Immature natural killer cell (primary cell): ENCODE measurements around the gene DCLK2. TPM values are rescaled to one million over a fixed set of nuclear protein-coding genes. Genes with fewer than 3 reads are reported as not detected.

Experiments used
- DNase-seq, 3 donors: peaks; one replicate each; pipeline ENCODE4 v3.0.0; 2022; ENCODE audit warnings: mixed read lengths in 1 of 3
- H3K27ac Mint-ChIP-seq, 6 donors: one replicate each; pipeline ENCODE4 v1.8.0; 2020; ENCODE audit warnings: mixed read lengths in 6 of 6, mild to moderate bottlenecking in 5 of 6, inconsistent platforms in 4 of 6, moderate library complexity in 3 of 6
- H3K27me3 Mint-ChIP-seq, 3 donors: one replicate each; pipeline ENCODE4 v1.8.0; 2020 to 2021; ENCODE audit warnings: low read depth in 3 of 3, mild to moderate bottlenecking in 3 of 3, mixed read lengths in 3 of 3, moderate library complexity in 3 of 3, inconsistent platforms in 1 of 3
- H3K36me3 Mint-ChIP-seq, 3 donors: one replicate each; pipeline ENCODE4 v1.8.0; 2020; ENCODE audit warnings: mixed read lengths in 3 of 3, inconsistent platforms in 2 of 3, mild to moderate bottlenecking in 2 of 3
- H3K4me1 Mint-ChIP-seq, 2 donors: one replicate each; pipeline ENCODE4 v1.8.0; 2020; ENCODE audit warnings: inconsistent platforms in 2 of 2, mild to moderate bottlenecking in 2 of 2, mixed read lengths in 2 of 2, moderate library complexity in 1 of 2
- H3K4me3 Mint-ChIP-seq, 5 donors: one replicate each; pipeline ENCODE4 v1.8.0; 2020; ENCODE audit warnings: mild to moderate bottlenecking in 5 of 5, mixed read lengths in 5 of 5, inconsistent platforms in 3 of 5, moderate library complexity in 3 of 5
- H3K9me3 Mint-ChIP-seq, 6 donors: one replicate each; pipeline ENCODE4 v1.8.0; 2020; ENCODE audit warnings: mild to moderate bottlenecking in 6 of 6, mixed read lengths in 6 of 6, inconsistent platforms in 4 of 6, moderate library complexity in 3 of 6
- polyA plus RNA-seq, 3 donors: library from polyadenylated mRNA; unstranded; fragments of 300-500 nt; fragmentation: Illumina TruSeq; gene quantifications; one replicate each; pipeline ENCODE4 v1.2.3, GENCODE V29; 2021

DCLK2 gene
- polyA plus RNA-seq, 3 donors from 2014 or later, result not detected

GRCh38 chr4:150242820-150243458 lies 164.7 kb downstream of the DCLK2 start:
- peaks cover 2 to 3% (median 2%) of the 10 kb centered on the region in 3 donors for H3K27me3 Mint-ChIP-seq
- no peaks in the 10 kb centered on the region for H3K9me3 Mint-ChIP-seq
- H3K36me3 Mint-ChIP-seq, result no peaks in the 10 kb centered on the region
- no peak overlapping the region for H3K4me3 Mint-ChIP-seq
- H3K27ac Mint-ChIP-seq, result no peak overlapping the region
- no peak for DNase-seq
- H3K4me1 Mint-ChIP-seq, result peaks cover 0 to 2% of the 10 kb centered on the region in 2 donors

- H3K4me3 Mint-ChIP-seq, result no peak overlapping the region
- H3K27ac Mint-ChIP-seq, result no peak overlapping the region
- H3K9me3 Mint-ChIP-seq, result no peaks in the 10 kb centered on the region
- H3K27me3 Mint-ChIP-seq, result peaks cover 2 to 3% (median 2%) of the 10 kb centered on the region in 3 donors
- no peaks in the 10 kb centered on the region for H3K36me3 Mint-ChIP-seq
- no peak for DNase-seq
- peaks cover 0 to 2% of the 10 kb centered on the region in 2 donors for H3K4me1 Mint-ChIP-seq
Measured at GRCh38 chr4:150243932-150244331, 165.7 kb downstream of the DCLK2 start.

GRCh38 chr4:150244600-150244999 lies 166.4 kb downstream of the DCLK2 start:
- H3K9me3 Mint-ChIP-seq, result no peaks in the 10 kb centered on the region
- H3K36me3 Mint-ChIP-seq, result no peaks in the 10 kb centered on the region
- no peak overlapping the region for H3K27ac Mint-ChIP-seq
- peaks cover 0 to 2% of the 10 kb centered on the region in 2 donors for H3K4me1 Mint-ChIP-seq
- no peak for DNase-seq
- no peak overlapping the region for H3K4me3 Mint-ChIP-seq
- peaks cover 2 to 3% (median 2%) of the 10 kb centered on the region in 3 donors for H3K27me3 Mint-ChIP-seq

- Mint-ChIP-seq H3K4me3 (no peak overlapping the region), H3K27me3 (peaks cover 0 to 3% (median 2%) of the 10 kb centered on the region in 3 donors), H3K9me3 (no peaks in the 10 kb centered on the region), H3K27ac (no peak overlapping the region), H3K4me1 (peaks cover 0 to 4% of the 10 kb centered on the region in 2 donors), H3K36me3 (no peaks in the 10 kb centered on the region)
- no peak for DNase-seq
Measured at GRCh38 chr4:150247184-150247583, 168.9 kb downstream of the DCLK2 start.

- Mint-ChIP-seq H3K36me3 (no peaks in the 10 kb centered on the region), H3K27ac (no peak overlapping the region), H3K4me1 (peaks cover 0 to 4% of the 10 kb centered on the region in 2 donors), H3K27me3 (peaks cover 0 to 3% (median 2%) of the 10 kb centered on the region in 3 donors), H3K4me3 (no peak overlapping the region), H3K9me3 (no peaks in the 10 kb centered on the region)
- DNase-seq, result no peak
Measured at GRCh38 chr4:150248181-150248580, 169.9 kb downstream of the DCLK2 start.

GRCh38 chr4:150250293-150250997 lies 172.2 kb downstream of the DCLK2 start:
- Mint-ChIP-seq H3K27ac (peak overlapping the region in 1 of 6 donors; percentile 51), H3K4me1 (peaks cover 0 to 2% of the 10 kb centered on the region in 2 donors), H3K36me3 (no peaks in the 10 kb centered on the region)

GRCh38 chr4:150250998-150251651 lies 172.9 kb downstream of the DCLK2 start:
- H3K27me3 Mint-ChIP-seq, result peaks cover 0 to 5% (median 0%) of the 10 kb centered on the region in 3 donors
- no peak overlapping the region for H3K27ac Mint-ChIP-seq
- H3K9me3 Mint-ChIP-seq, result no peaks in the 10 kb centered on the region
- H3K4me1 Mint-ChIP-seq, result peaks cover 0 to 2% of the 10 kb centered on the region in 2 donors
- H3K4me3 Mint-ChIP-seq, result no peak overlapping the region
- no peak for DNase-seq
- H3K36me3 Mint-ChIP-seq, result no peaks in the 10 kb centered on the region

More at GRCh38 chr4:150250293-150250997, 172.2 kb downstream of the DCLK2 start:
- peak in 1 of 3 donors; percentile 5 for DNase-seq
- no peak overlapping the region for H3K4me3 Mint-ChIP-seq
- peaks cover 0 to 5% (median 0%) of the 10 kb centered on the region in 3 donors for H3K27me3 Mint-ChIP-seq
- no peaks in the 10 kb centered on the region for H3K9me3 Mint-ChIP-seq

GRCh38 chr4:150251752-150252190 lies 173.5 kb downstream of the DCLK2 start:
- Mint-ChIP-seq H3K27me3 (peaks cover 0 to 4% (median 3%) of the 10 kb centered on the region in 3 donors), H3K27ac (peak overlapping the region in 3 of 6 donors; percentile 1 to 71 (median 63)), H3K4me1 (peaks cover 0 to 2% of the 10 kb centered on the region in 2 donors), H3K9me3 (no peaks in the 10 kb centered on the region), H3K36me3 (peaks cover 0 to 4% (median 0%) of the 10 kb centered on the region in 3 donors), H3K4me3 (no peak overlapping the region)
- no peak for DNase-seq

GRCh38 chr4:150252306-150252705 lies 174.1 kb downstream of the DCLK2 start:
- peak overlapping the region in 1 of 6 donors; percentile 1 for H3K27ac Mint-ChIP-seq
- H3K9me3 Mint-ChIP-seq, result no peaks in the 10 kb centered on the region
- H3K36me3 Mint-ChIP-seq, result peaks cover 0 to 4% (median 0%) of the 10 kb centered on the region in 3 donors

GRCh38 chr4:150252741-150253140 lies 174.5 kb downstream of the DCLK2 start:
- Mint-ChIP-seq H3K4me3 (no peak overlapping the region), H3K27ac (peak overlapping the region in 2 of 6 donors; percentile 41 to 74), H3K9me3 (no peaks in the 10 kb centered on the region), H3K4me1 (peaks cover 0 to 2% of the 10 kb centered on the region in 2 donors), H3K27me3 (peaks cover 0 to 6% (median 3%) of the 10 kb centered on the region in 3 donors), H3K36me3 (peaks cover 0 to 4% (median 0%) of the 10 kb centered on the region in 3 donors)
- no peak for DNase-seq

More at GRCh38 chr4:150252306-150252705, 174.1 kb downstream of the DCLK2 start:
- H3K4me3 Mint-ChIP-seq, result no peak overlapping the region
- no peak for DNase-seq
- peaks cover 0 to 2% of the 10 kb centered on the region in 2 donors for H3K4me1 Mint-ChIP-seq
- peaks cover 0 to 5% (median 3%) of the 10 kb centered on the region in 3 donors for H3K27me3 Mint-ChIP-seq

GRCh38 chr4:150253416-150253815 lies 175.2 kb downstream of the DCLK2 start:
- Mint-ChIP-seq H3K36me3 (peaks cover 0 to 4% (median 0%) of the 10 kb centered on the region in 3 donors), H3K4me3 (no peak overlapping the region), H3K4me1 (peaks cover 0 to 2% of the 10 kb centered on the region in 2 donors), H3K9me3 (no peaks in the 10 kb centered on the region), H3K27me3 (peaks cover 0 to 6% (median 3%) of the 10 kb centered on the region in 3 donors), H3K27ac (peak overlapping the region in 1 of 6 donors; percentile 41)
- DNase-seq, result no peak

GRCh38 chr4:150253965-150254630 lies 175.9 kb downstream of the DCLK2 start:
- peaks cover 0 to 6% (median 3%) of the 10 kb centered on the region in 3 donors for H3K27me3 Mint-ChIP-seq
- H3K36me3 Mint-ChIP-seq, result peaks cover 0 to 4% (median 0%) of the 10 kb centered on the region in 3 donors
- peaks cover 0 to 2% of the 10 kb centered on the region in 2 donors for H3K4me1 Mint-ChIP-seq
- H3K27ac Mint-ChIP-seq, result no peak overlapping the region
- H3K9me3 Mint-ChIP-seq, result no peaks in the 10 kb centered on the region
- H3K4me3 Mint-ChIP-seq, result no peak overlapping the region
- no peak for DNase-seq

- Mint-ChIP-seq H3K27ac (no peak overlapping the region), H3K27me3 (peaks cover 2 to 6% (median 3%) of the 10 kb centered on the region in 3 donors), H3K4me3 (no peak overlapping the region), H3K9me3 (no peaks in the 10 kb centered on the region), H3K36me3 (peaks cover 7 to 11% (median 10%) of the 10 kb centered on the region in 3 donors), H3K4me1 (no peaks in the 10 kb centered on the region)
- no peak for DNase-seq
Measured at GRCh38 chr4:150255610-150256224, 177.5 kb downstream of the DCLK2 start.
